Effector memory CD8-positive, alpha-beta T cell (primary cell): ENCODE measurements around the gene ITPRIPL1.
A peak's percentile ranks its signal among the peaks of the same experiment; 100 is the strongest.

Experiments
- ATAC-seq: fragments of 150-1000 bp; cut with Tn5 transposase; replicated peaks from 2 replicates; pipeline ENCODE4 v1.10.0; 2021; ENCODE audit warnings: mild to moderate bottlenecking, moderate library complexity
- DNase-seq, 3 experiments: peaks; one replicate each; pipeline ENCODE4 v3.0.0; 2021
- H3K27ac Mint-ChIP-seq, 2 donors: one replicate each; pipeline ENCODE4 v1.8.0; 2022; ENCODE audit warnings: mild to moderate bottlenecking in 2 of 2, mixed read lengths in 2 of 2, moderate library complexity in 2 of 2
- H3K27me3 Mint-ChIP-seq, 2 donors: one replicate each; pipeline ENCODE4 v1.8.0; 2022; ENCODE audit warnings: mixed read lengths in 2 of 2
- H3K36me3 Mint-ChIP-seq: one replicate; pipeline ENCODE4 v1.8.0; 2022; ENCODE audit warnings: mild to moderate bottlenecking, moderate library complexity, mixed read lengths; ENCODE audit not compliant: insufficient read depth
- H3K4me1 Mint-ChIP-seq, 2 donors: one replicate each; pipeline ENCODE4 v1.8.0; 2022; ENCODE audit warnings: low read depth in 2 of 2, mixed read lengths in 2 of 2
- H3K4me3 Mint-ChIP-seq, 2 donors: one replicate each; pipeline ENCODE4 v1.8.0; 2022; ENCODE audit warnings: mild to moderate bottlenecking in 2 of 2, mixed read lengths in 2 of 2, moderate library complexity in 2 of 2
- H3K9me3 Mint-ChIP-seq, 2 donors: one replicate each; pipeline ENCODE4 v1.8.0; 2022; ENCODE audit warnings: mixed read lengths in 2 of 2

The ITPRIPL1 gene

DNA sequence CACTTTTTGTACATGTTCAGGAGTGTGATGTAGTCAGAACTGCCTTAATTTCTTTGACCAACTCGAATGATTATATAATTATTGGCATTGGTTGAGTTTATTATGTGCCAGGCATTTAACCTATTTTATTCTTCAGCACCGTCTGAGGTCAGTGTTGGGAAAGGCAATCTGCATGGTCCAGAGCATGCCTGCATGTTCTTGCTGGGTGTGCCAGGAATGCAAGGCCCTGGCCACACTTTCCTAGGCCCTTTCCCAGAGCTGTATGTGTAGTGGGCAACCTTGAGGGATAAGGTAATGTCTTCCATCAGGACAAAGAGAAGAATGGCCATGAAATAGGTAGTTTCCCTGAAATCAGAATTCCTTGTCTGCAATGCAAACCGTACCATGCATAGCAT is 10.1 kb upstream of the ITPRIPL1 start:
- Mint-ChIP-seq H3K36me3 (no peaks in the 10 kb centered on the region), H3K4me3 (peak overlapping the region; percentile 74), H3K27me3 (no peaks in the 10 kb centered on the region), H3K4me1 (peaks cover 31 to 43% of the 10 kb centered on the region in 2 donors), H3K27ac (peak overlapping the region; percentile 80 to 83), H3K9me3 (no peaks in the 10 kb centered on the region)
- ATAC-seq (no peak), DNase-seq (no peak)

GRCh38 chr2:96315400-96316071 is 9.6 kb upstream of the ITPRIPL1 start:
- DNase-seq (no peak), ATAC-seq (peak; percentile 74)
- no peaks in the 10 kb centered on the region for H3K27me3 Mint-ChIP-seq
- peak overlapping the region; percentile 74 for H3K4me3 Mint-ChIP-seq
- H3K27ac Mint-ChIP-seq: peak overlapping the region; percentile 80 to 83
- H3K36me3 Mint-ChIP-seq: no peaks in the 10 kb centered on the region
- peaks cover 35 to 48% of the 10 kb centered on the region in 2 donors for H3K4me1 Mint-ChIP-seq
- H3K9me3 Mint-ChIP-seq: no peaks in the 10 kb centered on the region

DNA sequence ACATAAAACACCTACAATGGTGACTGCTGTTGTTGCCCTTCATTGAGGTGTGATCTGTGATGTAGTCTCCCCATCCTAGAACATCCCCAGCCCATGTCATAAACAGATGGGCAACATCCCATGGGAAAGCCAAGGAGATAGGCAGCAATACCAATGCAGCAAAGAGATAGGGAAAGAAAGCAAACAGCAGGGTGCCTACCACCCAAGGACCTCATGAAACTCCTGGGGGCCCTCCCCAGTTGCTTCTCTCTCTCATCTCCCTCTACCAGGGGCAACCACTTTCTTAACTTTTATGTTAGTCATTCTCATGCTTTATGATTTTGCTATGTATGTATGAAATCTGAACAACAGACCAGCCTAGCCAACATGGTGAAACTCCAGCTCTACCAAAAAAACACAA is 8.1 kb upstream of the ITPRIPL1 start:
- no peak for ATAC-seq
- Mint-ChIP-seq H3K9me3 (no peaks in the 10 kb centered on the region), H3K4me1 (peaks cover 41 to 53% of the 10 kb centered on the region in 2 donors), H3K27me3 (no peaks in the 10 kb centered on the region), H3K27ac (peak overlapping the region; percentile 80 to 83), H3K4me3 (peak overlapping the region; percentile 48 to 74), H3K36me3 (peaks cover 3% of the 10 kb centered on the region)
- no peak for DNase-seq

- DNase-seq (no peak), ATAC-seq (no peak)
- Mint-ChIP-seq H3K9me3 (no peaks in the 10 kb centered on the region), H3K27ac (peak overlapping the region; percentile 80 to 83), H3K4me1 (peaks cover 40 to 52% of the 10 kb centered on the region in 2 donors), H3K4me3 (peak overlapping the region; percentile 9 to 48), H3K27me3 (no peaks in the 10 kb centered on the region), H3K36me3 (peaks cover 3% of the 10 kb centered on the region)
Observed at GRCh38 chr2:96317584-96317997, 7.5 kb upstream of the ITPRIPL1 start.

DNA sequence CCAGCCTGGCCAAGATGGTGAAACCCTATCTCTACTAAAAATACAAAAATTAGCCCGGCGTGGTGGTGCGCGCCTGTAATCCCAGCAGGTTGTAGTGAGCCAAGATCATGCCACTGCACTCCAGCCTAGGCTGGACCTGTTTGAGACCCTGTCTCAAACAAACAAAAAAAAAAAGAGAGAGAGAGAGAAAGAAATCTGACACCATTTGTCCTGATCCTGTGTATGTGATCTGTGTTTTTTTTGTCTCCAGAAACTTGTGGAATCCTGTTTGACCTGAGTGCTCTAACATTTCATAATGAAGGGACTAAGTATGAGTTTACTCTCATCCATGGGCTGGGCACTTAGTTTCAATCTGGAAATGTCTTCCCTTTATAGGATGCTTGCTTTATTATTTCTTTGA is 6.4 kb upstream of the ITPRIPL1 start:
- H3K27ac Mint-ChIP-seq: peak overlapping the region in 1 of 2 donors; percentile 60
- DNase-seq (no peak), ATAC-seq (no peak)
- H3K4me3 Mint-ChIP-seq: peak overlapping the region in 1 of 2 donors; percentile 87
- H3K9me3 Mint-ChIP-seq: no peaks in the 10 kb centered on the region
- H3K36me3 Mint-ChIP-seq: peaks cover 6% of the 10 kb centered on the region
- no peaks in the 10 kb centered on the region for H3K27me3 Mint-ChIP-seq
- H3K4me1 Mint-ChIP-seq: peaks cover 44 to 58% of the 10 kb centered on the region in 2 donors

DNA sequence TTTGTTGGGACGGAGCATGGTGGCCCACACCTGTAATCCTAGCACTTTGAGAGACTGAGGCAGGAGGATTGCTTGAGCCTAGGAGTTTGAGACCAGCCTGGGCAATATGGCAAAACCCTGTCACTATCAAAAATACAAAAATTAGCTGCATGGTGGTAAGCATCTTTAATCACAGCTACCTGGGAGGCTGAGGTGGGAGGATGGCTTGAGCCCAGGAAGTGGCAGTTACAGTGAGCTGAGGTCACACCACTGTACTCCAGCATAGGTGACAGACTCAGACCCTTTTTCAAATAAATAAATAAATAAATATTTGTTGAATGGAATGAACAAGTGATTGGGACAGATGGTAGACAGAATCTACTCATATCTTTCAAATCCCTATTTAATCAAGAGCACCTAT is 5.7 kb upstream of the ITPRIPL1 start:
- H3K27me3 Mint-ChIP-seq: no peaks in the 10 kb centered on the region
- H3K4me1 Mint-ChIP-seq: peaks cover 46 to 62% of the 10 kb centered on the region in 2 donors
- H3K9me3 Mint-ChIP-seq: no peaks in the 10 kb centered on the region
- no peak for ATAC-seq
- peak overlapping the region; percentile 60 to 62 for H3K27ac Mint-ChIP-seq
- peaks cover 6% of the 10 kb centered on the region for H3K36me3 Mint-ChIP-seq
- DNase-seq: no peak
- peak overlapping the region in 1 of 2 donors; percentile 87 for H3K4me3 Mint-ChIP-seq

GRCh38 chr2:96320326-96320725 is 4.8 kb upstream of the ITPRIPL1 start:
- Mint-ChIP-seq H3K4me3 (peak overlapping the region; percentile 87 to 96), H3K27me3 (no peaks in the 10 kb centered on the region), H3K27ac (peak overlapping the region; percentile 91 to 94), H3K36me3 (peaks cover 6% of the 10 kb centered on the region), H3K4me1 (peaks cover 47 to 64% of the 10 kb centered on the region in 2 donors), H3K9me3 (no peaks in the 10 kb centered on the region)
- ATAC-seq: no peak
- DNase-seq: no peak

GRCh38 chr2:96320728-96321622 is 4.1 kb upstream of the ITPRIPL1 start:
- DNase-seq (peak in 1 of 3 experiments; percentile 8), ATAC-seq (peak; percentile 11)
- H3K4me1 Mint-ChIP-seq: peaks cover 45 to 64% of the 10 kb centered on the region in 2 donors
- no peaks in the 10 kb centered on the region for H3K9me3 Mint-ChIP-seq
- peaks cover 10% of the 10 kb centered on the region for H3K36me3 Mint-ChIP-seq
- H3K4me3 Mint-ChIP-seq: peak overlapping the region; percentile 87 to 96
- H3K27ac Mint-ChIP-seq: peak overlapping the region; percentile 91 to 94
- no peaks in the 10 kb centered on the region for H3K27me3 Mint-ChIP-seq

GRCh38 chr2:96323849-96324248 is 1.3 kb upstream of the ITPRIPL1 start:
- Mint-ChIP-seq H3K4me1 (peaks cover 52 to 55% of the 10 kb centered on the region in 2 donors), H3K9me3 (no peaks in the 10 kb centered on the region), H3K36me3 (peaks cover 20% of the 10 kb centered on the region), H3K4me3 (peak overlapping the region; percentile 78 to 89), H3K27ac (peak overlapping the region in 1 of 2 donors; percentile 91), H3K27me3 (no peaks in the 10 kb centered on the region)
- DNase-seq (no peak), ATAC-seq (no peak)

DNA sequence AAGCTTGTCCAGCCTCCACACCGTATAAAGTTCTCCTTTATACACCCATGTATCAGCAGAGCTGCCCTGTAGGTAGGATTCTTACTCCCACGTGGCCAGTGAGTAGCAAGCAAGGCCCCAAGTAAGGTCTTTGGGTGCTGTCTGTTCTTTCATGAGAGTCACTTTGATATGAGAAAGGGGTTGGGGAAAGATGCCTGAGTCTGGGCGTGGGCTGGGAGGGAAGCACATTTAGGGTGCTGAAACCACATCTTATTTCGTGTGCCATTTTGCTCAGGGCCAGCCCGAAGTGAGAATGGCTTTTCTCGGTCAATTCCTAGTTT is 436 bp upstream of the ITPRIPL1 start:
- Mint-ChIP-seq H3K27ac (peak overlapping the region; percentile 91 to 95), H3K36me3 (peaks cover 20% of the 10 kb centered on the region), H3K4me3 (peak overlapping the region; percentile 78 to 89), H3K27me3 (no peaks in the 10 kb centered on the region), H3K9me3 (no peaks in the 10 kb centered on the region), H3K4me1 (peaks cover 47 to 49% of the 10 kb centered on the region in 2 donors)
- DNase-seq: peak in 1 of 3 experiments; percentile 13
- peak; percentile 2 for ATAC-seq

GRCh38 chr2:96325884-96326255 is 753 bp downstream of the ITPRIPL1 start:
- Mint-ChIP-seq H3K9me3 (no peaks in the 10 kb centered on the region), H3K27me3 (no peaks in the 10 kb centered on the region), H3K27ac (peak overlapping the region; percentile 91 to 95), H3K4me3 (peak overlapping the region; percentile 78 to 89), H3K4me1 (peaks cover 38 to 39% of the 10 kb centered on the region in 2 donors), H3K36me3 (peaks cover 20% of the 10 kb centered on the region)
- ATAC-seq (peak; percentile 67), DNase-seq (peak; percentile 50 to 74 (median 53))

DNA sequence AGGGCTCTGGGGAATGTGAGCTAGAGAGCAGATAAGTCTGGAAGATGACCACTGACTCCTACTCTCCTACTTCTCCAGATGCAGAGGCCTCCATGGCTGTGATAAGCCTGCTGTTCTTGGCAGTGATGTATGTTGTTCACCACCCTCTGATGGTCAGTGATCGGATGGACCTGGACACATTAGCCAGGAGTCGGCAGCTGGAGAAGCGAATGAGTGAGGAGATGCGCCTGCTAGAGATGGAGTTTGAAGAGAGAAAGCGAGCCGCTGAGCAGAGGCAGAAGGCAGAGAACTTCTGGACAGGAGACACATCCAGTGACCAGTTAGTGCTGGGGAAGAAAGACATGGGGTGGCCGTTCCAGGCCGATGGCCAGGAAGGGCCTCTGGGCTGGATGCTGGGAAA is 1.4 kb downstream of the ITPRIPL1 start:
- DNase-seq: no peak

DNA sequence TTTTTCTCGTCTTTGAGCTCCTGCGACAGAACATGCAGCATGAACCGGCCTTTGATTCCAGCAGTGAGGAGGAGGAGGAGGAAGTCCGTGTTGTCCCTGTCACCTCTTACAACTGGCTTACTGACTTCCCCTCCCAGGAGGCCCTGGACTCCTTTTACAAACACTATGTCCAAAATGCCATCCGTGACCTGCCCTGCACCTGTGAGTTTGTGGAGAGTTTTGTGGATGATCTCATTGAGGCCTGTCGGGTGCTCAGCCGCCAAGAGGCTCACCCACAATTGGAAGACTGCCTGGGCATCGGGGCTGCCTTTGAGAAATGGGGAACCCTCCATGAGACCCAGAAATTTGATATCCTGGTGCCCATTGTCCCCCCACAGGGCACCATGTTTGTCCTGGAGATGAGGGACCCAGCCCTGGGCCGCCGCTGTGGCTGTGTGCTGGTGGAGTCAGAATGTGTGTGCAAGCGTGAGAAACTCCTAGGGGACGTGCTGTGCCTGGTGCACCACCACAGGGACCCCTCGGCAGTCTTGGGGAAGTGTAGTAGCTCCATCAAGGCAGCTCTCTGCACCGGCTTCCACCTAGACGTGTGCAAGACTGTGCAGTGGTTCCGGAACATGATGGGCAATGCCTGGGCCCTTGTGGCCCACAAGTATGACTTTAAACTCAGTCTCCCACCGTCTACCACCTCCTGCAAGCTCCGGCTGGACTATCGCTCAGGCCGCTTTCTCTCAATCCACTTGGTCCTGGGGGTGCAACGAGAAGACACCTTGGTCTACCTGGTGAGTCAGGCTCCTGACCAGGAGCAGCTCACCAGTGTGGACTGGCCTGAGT is 2.1 kb downstream of the ITPRIPL1 start:
- ATAC-seq (no peak), DNase-seq (no peak)
- Mint-ChIP-seq H3K9me3 (no peaks in the 10 kb centered on the region), H3K27ac (peak overlapping the region in 1 of 2 donors; percentile 91), H3K4me3 (peak overlapping the region in 1 of 2 donors; percentile 78), H3K36me3 (peaks cover 16% of the 10 kb centered on the region), H3K27me3 (no peaks in the 10 kb centered on the region), H3K4me1 (peaks cover 34% of the 10 kb centered on the region in 2 donors)

More for the DNA sequence above, 1.4 kb downstream of the ITPRIPL1 start:
- H3K36me3 Mint-ChIP-seq: peaks cover 18% of the 10 kb centered on the region
- peaks cover 34 to 37% of the 10 kb centered on the region in 2 donors for H3K4me1 Mint-ChIP-seq
- H3K4me3 Mint-ChIP-seq: peak overlapping the region in 1 of 2 donors; percentile 78
- H3K27me3 Mint-ChIP-seq: no peaks in the 10 kb centered on the region
- H3K27ac Mint-ChIP-seq: peak overlapping the region in 1 of 2 donors; percentile 91
- H3K9me3 Mint-ChIP-seq: no peaks in the 10 kb centered on the region
- no peak for ATAC-seq
